GM12878 (cell line): ENCODE data around the gene NPAS2. TPM values are rescaled to one million over a fixed set of nuclear protein-coding genes. Genes with fewer than 3 reads are reported as not detected.
A peak's percentile ranks its signal among the peaks of the same experiment; 100 is the strongest.

Experiments used
- ATF7 ChIP-seq: fragments of 450-650 bp; IDR thresholded peaks from 2 replicates; pipeline ENCODE4 v1.6.1; 2016; ENCODE audit warnings: low read depth, mild to moderate bottlenecking
- BACH1 ChIP-seq: fragments of 450-650 bp; IDR thresholded peaks from 2 replicates; pipeline ENCODE4 v1.6.1; 2017; ENCODE audit warnings: mild to moderate bottlenecking, borderline replicate concordance
- CBFB ChIP-seq: IDR thresholded peaks from 2 replicates; pipeline ENCODE4 v1.6.1; 2016; ENCODE audit warnings: antibody characterized with exemption, low read depth
- DPF2 ChIP-seq: fragments of 450-650 bp; IDR thresholded peaks from 2 replicates; pipeline ENCODE4 v1.6.1; 2017; ENCODE audit warnings: mild to moderate bottlenecking
- ETV6 ChIP-seq, 2 experiments: fragments of 450-650 bp in 1 of 2; IDR thresholded peaks in 1 of 2; conservative IDR thresholded peaks in 1 of 2; 2 replicates each; pipeline ENCODE4 v1.6.1; 2014; ENCODE audit warnings: antibody characterized with exemption in 1 of 2, borderline replicate concordance in 1 of 2, low read depth in 1 of 2, mild to moderate bottlenecking in 1 of 2, moderate library complexity in 1 of 2
- FOS ChIP-seq: IDR thresholded peaks from 3 replicates; pipeline ENCODE4 v1.6.1; 2011; ENCODE audit warnings: borderline replicate concordance; ENCODE audit not compliant: insufficient read length; ENCODE audit errors: extremely low read depth
- HDAC6 ChIP-seq: fragments of 200-600 bp; sonication (generic); IDR thresholded peaks from one replicate; pipeline ENCODE4 v1.8.0; 2017; ENCODE audit warnings: antibody characterized with exemption; ENCODE audit not compliant: unreplicated experiment
- IKZF1 ChIP-seq: fragments of 450-650 bp; conservative IDR thresholded peaks from 2 replicates; pipeline ENCODE4 v1.6.1; 2017; ENCODE audit warnings: antibody characterized with exemption, mild to moderate bottlenecking
- MTA3 ChIP-seq: IDR thresholded peaks from 2 replicates; pipeline ENCODE4 v1.6.1; 2012; ENCODE audit warnings: low read length, inconsistent platforms, borderline replicate concordance
- MYB ChIP-seq: fragments of 150-350 bp; IDR thresholded peaks from 2 replicates; pipeline ENCODE4 v1.6.1; 2014; ENCODE audit warnings: mild to moderate bottlenecking, low read depth, low read length, borderline replicate concordance
- PAX5 ChIP-seq: IDR thresholded peaks from 2 replicates; pipeline ENCODE4 v1.6.1; 2011; ENCODE audit warnings: low read depth, low read length, borderline replicate concordance
- POLR2A ChIP-seq: IDR thresholded peaks from 2 replicates; pipeline ENCODE4 v1.6.1; 2011; ENCODE audit warnings: low read depth, mild to moderate bottlenecking, low read length
- POLR2AphosphoS5 ChIP-seq: IDR thresholded peaks from 2 replicates; pipeline ENCODE4 v1.6.1; 2011; ENCODE audit warnings: mild to moderate bottlenecking, low read length, inconsistent platforms
- RAD21 ChIP-seq: IDR thresholded peaks from 2 replicates; pipeline ENCODE4 v1.6.1; 2011; ENCODE audit warnings: mild to moderate bottlenecking, low read depth, low read length, moderate library complexity; ENCODE audit not compliant: insufficient read depth
- RAD51 ChIP-seq: fragments of 450-650 bp; IDR thresholded peaks from 2 replicates; pipeline ENCODE4 v1.6.1; 2016; ENCODE audit warnings: moderate library complexity, mild to moderate bottlenecking, inconsistent platforms
- RFX5 ChIP-seq: IDR thresholded peaks from 2 replicates; pipeline ENCODE4 v1.6.1; 2011; ENCODE audit warnings: low read depth, low read length, improper control_type of control experiment
- SP1 ChIP-seq: IDR thresholded peaks from one replicate; pipeline ENCODE4 v1.6.1; 2011; ENCODE audit warnings: low read depth, low read length
- SRF ChIP-seq, 2 experiments: IDR thresholded peaks; 2 replicates each; pipeline ENCODE4 v1.6.1; 2011; ENCODE audit warnings: low read depth in 2 of 2, low read length in 2 of 2, mild to moderate bottlenecking in 1 of 2, moderate library complexity in 1 of 2
- TBL1XR1 ChIP-seq: IDR thresholded peaks from 2 replicates; pipeline ENCODE4 v1.6.1; 2012; ENCODE audit warnings: low read depth, low read length, improper control_type of control experiment
- YBX1 ChIP-seq: fragments of 450-650 bp; IDR thresholded peaks from 2 replicates; pipeline ENCODE4 v1.6.1; 2016; ENCODE audit warnings: antibody characterized with exemption
- ZBED1 ChIP-seq: IDR thresholded peaks from 2 replicates; pipeline ENCODE4 v1.6.1; 2016; ENCODE audit warnings: borderline replicate concordance
- ZBTB4 ChIP-seq: fragments of 450-650 bp; formaldehyde crosslinking; IDR thresholded peaks from 2 replicates; pipeline ENCODE4 v1.4.0; 2022; ENCODE audit warnings: mild to moderate bottlenecking, moderate library complexity
- polyA plus RNA-seq, 11 experiments: library from polyadenylated mRNA; depleted of rRNA in 4 of 11; unstranded in 6 of 11; stranded (reverse) in 5 of 11; fragments of >200 nt; fragmentation: Nextera tagmentation in 4 of 11; fragmentation: Illumina TruSeq in 1 of 11; extraction: Ambion mirVana in 4 of 11; extraction: Trizol in 1 of 11; gene quantifications; 1 replicate in 1 of 11; 2 replicates in 10 of 11; pipeline versions ENCODE4 v1.2.1 to v1.2.3, GENCODE V29; 2011 to 2016; ENCODE audit warnings: inconsistent platforms in 2 of 11, missing spikeins in 2 of 11, low read depth in 1 of 11
- total RNA-seq, 4 experiments: library from RNA; depleted of rRNA in 3 of 4; stranded (reverse); fragments of >200 nt in 3 of 4; fragmentation: Illumina TruSeq in 1 of 4; extraction: Trizol in 1 of 4; gene quantifications; 2 replicates each; pipeline versions ENCODE4 v1.2.1 to v1.2.3, GENCODE V29; 2013 to 2021
- TF ChIP-seq, protein P1 (sequence below): fragments of 450-650 bp; formaldehyde crosslinking; IDR thresholded peaks from 2 replicates; pipeline ENCODE4 v1.4.0; 2020; ENCODE audit warnings: mild to moderate bottlenecking, moderate library complexity
- TF ChIP-seq, protein P2 (sequence below): fragments of 450-650 bp; IDR thresholded peaks from 2 replicates; pipeline ENCODE4 v1.6.1; 2017; ENCODE audit warnings: borderline replicate concordance

The NPAS2 gene
- total and polyA plus RNA-seq, 10 of the 15 experiments (the other 5 are each of a cell fraction or from before 2014, with no cell fraction given), result 0.08 TPM; not detected in 9

GRCh38 chr2:101007415-101008345 is 187.7 kb downstream of the NPAS2 start (continued):
- no peak for TF ChIP-seq ZBTB4 (CRISPR knock-in tag)
- no peak for TF ChIP-seq DPF2
- TF ChIP-seq ZBED1, result peak; percentile 61; the same call in 1 of the 2 replicates
- peak; percentile 26; the same call in 1 of the 2 replicates for TF ChIP-seq BACH1
- TF ChIP-seq YBX1, result no peak
- no peak; the same call in 1 of the 2 replicates for TF ChIP-seq MTA3
- no peak for TF ChIP-seq RAD51
- TF ChIP-seq POLR2A, result peak; percentile 47; the same call in 1 of the 2 replicates
- no peak for TF ChIP-seq SP1
- TF ChIP-seq ATF7, result no peak
- TF ChIP-seq MYB, result no peak
- no peak for TF ChIP-seq RFX5
- TF ChIP-seq, protein P1, sequence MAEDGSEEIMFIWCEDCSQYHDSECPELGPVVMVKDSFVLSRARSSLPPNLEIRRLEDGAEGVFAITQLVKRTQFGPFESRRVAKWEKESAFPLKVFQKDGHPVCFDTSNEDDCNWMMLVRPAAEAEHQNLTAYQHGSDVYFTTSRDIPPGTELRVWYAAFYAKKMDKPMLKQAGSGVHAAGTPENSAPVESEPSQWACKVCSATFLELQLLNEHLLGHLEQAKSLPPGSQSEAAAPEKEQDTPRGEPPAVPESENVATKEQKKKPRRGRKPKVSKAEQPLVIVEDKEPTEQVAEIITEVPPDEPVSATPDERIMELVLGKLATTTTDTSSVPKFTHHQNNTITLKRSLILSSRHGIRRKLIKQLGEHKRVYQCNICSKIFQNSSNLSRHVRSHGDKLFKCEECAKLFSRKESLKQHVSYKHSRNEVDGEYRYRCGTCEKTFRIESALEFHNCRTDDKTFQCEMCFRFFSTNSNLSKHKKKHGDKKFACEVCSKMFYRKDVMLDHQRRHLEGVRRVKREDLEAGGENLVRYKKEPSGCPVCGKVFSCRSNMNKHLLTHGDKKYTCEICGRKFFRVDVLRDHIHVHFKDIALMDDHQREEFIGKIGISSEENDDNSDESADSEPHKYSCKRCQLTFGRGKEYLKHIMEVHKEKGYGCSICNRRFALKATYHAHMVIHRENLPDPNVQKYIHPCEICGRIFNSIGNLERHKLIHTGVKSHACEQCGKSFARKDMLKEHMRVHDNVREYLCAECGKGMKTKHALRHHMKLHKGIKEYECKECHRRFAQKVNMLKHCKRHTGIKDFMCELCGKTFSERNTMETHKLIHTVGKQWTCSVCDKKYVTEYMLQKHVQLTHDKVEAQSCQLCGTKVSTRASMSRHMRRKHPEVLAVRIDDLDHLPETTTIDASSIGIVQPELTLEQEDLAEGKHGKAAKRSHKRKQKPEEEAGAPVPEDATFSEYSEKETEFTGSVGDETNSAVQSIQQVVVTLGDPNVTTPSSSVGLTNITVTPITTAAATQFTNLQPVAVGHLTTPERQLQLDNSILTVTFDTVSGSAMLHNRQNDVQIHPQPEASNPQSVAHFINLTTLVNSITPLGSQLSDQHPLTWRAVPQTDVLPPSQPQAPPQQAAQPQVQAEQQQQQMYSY, result no peak
- TF ChIP-seq ETV6 (conservative IDR thresholded peaks at IDR 0.05 in 1 of 2, IDR thresholded peaks at IDR 0.05 in 1 of 2; ENCODE audit: borderline replicate concordance in 1 of 2, low read depth in 1 of 2), result no peak
- TF ChIP-seq SRF (IDR thresholded peaks at IDR 0.05; ENCODE audit: low read depth in 2 of 2, low read length in 2 of 2), result no peak
- peak; percentile 11; the same call in 1 of the 2 replicates for TF ChIP-seq PAX5
- TF ChIP-seq HDAC6, result no peak
- TF ChIP-seq CBFB, result no peak
- no peak for TF ChIP-seq FOS
- no peak for TF ChIP-seq TBL1XR1
- TF ChIP-seq RAD21, result no peak
- TF ChIP-seq IKZF1, result no peak
- TF ChIP-seq POLR2AphosphoS5, result peak; percentile 85
- TF ChIP-seq, protein P2, sequence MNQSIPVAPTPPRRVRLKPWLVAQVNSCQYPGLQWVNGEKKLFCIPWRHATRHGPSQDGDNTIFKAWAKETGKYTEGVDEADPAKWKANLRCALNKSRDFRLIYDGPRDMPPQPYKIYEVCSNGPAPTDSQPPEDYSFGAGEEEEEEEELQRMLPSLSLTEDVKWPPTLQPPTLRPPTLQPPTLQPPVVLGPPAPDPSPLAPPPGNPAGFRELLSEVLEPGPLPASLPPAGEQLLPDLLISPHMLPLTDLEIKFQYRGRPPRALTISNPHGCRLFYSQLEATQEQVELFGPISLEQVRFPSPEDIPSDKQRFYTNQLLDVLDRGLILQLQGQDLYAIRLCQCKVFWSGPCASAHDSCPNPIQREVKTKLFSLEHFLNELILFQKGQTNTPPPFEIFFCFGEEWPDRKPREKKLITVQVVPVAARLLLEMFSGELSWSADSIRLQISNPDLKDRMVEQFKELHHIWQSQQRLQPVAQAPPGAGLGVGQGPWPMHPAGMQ, result no peak
